Measurements from ENCODE around the gene ENO4.
A peak's percentile ranks its signal among the peaks of the same experiment; 100 is the strongest.

The ENO4 gene

DNA sequence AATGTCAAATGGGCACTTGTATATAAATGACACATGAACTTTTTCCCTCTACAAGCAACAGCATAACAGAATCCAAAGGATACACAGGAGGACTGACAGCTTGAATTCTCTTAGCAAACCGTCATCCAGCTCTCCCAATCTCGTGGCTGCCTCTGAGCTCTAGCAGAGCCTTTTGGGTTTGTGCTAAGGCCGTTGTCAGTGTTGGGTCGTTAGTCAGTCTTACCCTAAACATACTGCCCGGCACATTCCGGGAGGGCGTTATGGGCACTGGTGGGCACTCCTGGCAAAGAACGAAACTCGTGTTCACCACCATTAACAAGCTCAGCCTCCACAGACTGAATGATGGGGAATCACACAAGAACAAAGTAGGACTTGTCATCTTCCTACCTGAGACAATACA is 19.6 kb upstream of the ENO4 start:
- DNase-seq (ENCODE audit: low spot score): no peak

DNA sequence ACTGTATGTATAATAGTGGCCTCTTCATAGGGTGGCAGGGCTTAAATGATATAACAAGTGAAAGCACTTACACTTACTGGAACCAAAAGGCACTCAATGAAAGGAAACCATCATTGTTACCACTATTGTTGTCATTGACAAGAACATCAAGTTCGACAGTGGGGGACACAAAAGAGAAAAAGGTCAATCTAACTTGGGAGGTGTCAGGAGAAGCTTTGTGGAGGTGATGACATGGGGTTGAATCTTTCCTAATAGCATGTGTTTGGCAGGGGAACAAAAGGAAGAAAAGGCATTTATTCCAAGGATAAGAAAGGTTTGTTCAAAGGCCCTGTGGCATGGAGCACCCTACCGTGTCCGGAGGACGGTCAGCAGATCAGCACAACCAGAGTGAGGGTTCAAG is 18.2 kb upstream of the ENO4 start:
- no peak for DNase-seq (ENCODE audit: low spot score)

DNA sequence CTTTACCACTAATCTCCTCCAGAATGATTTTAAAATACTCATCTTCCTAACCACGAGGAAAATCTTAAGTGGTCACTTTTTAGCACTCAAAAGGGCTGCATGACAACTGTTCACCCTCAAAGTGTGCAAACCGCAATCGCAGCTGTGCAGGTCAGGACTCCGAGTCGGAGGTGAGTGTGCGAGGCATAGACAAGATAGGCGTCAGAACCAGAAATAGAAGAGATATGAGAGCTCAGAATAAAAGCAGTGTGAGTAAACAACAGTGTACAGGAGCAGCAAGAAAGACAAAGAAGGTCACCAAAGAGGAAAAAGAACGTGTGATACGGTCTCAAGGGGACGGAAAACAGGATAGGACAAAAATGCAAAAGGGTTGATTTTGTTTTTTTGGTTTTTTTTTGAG is 17.5 kb upstream of the ENO4 start:
- no peak for DNase-seq (ENCODE audit: low spot score)

DNA sequence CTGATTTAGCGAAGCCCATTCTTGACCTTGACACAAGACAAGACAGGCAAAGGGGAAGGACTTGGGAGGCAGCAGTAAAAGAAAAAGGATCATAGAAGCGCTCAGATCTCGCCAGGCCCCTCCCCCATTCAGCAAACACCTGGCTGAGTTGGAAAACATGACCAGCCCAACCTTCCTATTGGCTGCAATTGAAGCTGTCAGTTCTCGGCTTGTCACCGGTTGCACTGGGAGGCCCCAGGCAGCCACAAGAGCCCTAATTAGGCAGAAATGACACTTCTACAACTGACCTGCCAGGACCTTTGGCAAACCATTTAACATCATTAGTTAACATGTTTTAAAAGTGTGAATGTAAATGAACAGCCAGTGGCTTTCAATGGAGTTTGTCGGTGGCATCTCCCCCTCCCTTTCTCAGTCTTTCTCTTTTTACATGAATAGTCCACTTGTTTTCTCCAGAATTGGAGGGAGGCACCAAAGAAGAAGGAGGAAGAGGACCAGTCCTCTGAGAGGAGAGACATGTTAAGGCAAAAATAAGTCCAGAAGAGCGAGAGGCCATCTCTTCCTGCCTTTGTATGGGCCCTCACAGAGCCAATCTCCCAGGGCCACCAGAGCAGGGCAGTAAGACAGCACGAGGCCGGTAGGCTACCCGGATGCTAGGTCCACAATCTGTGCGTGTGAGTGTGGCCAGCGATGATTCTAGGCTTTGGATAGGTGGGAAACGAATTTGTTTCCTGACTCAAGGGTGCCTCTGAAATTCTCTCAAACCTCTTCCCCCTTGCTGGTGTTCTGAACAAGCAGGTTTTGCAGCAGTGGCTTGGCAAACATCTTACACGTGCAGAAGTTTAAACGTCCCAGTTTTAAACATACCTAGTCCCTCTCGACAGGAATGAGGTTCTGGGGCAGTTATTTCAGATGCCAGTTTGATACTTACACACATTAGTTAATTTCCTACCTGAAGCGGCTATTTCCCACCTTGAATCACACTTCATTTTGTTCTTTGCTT is 15.0 kb upstream of the ENO4 start:
- no peak for DNase-seq (ENCODE audit: low spot score)

DNA sequence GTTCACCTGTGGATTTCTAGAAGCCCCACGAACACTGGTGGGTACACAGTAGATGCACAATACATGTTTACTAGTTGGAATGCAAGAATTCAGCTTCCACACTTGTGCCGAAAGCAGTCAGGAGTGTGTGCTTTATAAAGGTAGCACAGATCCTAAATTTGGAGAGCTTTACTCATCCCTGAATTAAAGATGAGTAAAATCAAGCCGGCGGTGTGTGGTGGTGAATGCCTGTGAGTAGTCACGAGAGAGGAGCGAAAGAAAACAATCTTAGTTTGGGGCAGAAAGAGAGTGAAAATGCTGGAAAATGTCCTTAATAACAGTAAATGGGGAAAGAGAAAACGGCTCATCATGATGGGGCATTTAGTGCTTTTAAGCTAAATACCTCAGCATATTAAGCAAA is 13.6 kb upstream of the ENO4 start:
- no peak for DNase-seq (ENCODE audit: low spot score)

DNA sequence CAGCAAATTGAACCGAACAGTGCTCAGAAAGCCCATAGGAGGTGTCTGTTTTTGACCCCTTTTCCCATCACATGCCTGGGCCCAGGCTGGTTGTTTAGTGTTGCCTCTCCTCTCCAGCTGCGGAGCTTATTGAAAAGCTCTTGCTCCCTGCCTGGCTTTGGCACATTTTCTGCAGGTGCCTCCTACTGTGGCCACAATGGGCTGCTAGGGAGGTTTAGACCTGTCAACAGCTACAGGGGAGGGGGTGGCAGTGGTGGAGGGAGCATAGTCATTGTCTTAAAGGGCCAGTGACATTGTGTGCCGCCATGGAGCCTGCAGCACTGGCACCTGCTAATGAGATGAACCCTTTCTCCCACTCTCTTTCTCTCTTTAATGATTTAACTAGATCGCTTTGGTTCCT is 13.2 kb upstream of the ENO4 start:
- DNase-seq (ENCODE audit: low spot score): no peak

DNA sequence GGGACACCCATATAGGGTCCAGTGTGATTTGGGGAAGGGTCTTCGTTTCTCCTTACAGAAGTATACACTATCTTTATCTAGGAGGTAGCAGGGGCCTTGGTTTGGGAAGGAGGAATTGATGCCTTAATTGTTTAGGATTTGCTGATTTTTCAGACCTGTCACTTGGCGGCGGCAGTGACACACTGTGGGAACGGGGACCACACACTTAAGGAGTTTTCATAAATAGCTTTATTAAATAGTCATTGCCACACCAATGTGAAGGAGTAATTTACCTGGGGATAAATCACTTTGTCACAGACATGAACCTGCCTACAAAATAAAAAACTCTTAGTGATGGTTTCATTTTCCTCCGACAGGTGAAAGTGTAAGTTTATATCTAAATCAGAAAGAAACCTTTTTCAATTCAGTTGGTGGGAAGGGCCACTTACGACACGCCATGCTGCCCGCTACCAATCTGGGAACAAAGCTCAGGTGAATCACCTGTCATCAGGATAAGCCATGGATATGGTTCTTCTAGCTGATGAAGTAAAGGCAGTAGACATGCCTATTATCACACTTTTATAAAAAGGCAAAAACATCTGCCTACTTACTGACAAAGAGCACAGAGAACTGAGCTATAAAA is 12.3 kb upstream of the ENO4 start:
- peak; percentile 8 for DNase-seq (ENCODE audit: low spot score)

DNA sequence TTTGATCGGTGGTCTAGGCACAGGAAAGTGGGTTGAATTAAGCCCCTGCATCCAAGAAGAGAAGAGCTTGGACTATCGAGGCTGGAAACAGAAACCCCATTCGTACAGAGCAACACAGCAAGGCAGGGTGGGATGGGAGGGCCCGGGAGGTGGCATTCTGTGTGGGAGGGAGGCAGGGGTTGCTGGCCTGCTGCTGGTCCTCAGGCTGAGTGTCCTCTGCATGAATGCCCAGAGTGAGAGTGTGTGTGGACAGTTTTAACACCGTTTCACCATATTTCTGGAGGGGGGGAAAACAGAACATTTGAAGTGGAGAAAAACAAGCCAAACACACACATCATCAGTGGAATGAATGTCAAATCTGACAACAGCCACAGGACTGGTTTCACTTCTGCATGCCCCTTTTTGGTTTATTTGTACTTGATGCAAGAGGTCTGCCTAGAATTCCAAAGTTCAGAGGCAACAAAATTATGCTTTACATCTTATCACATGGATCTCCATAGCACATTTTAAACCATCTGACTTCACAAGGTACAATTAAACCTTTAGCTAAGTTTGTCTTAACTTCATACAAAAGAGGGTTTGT is 11.1 kb upstream of the ENO4 start:
- DNase-seq (ENCODE audit: low spot score): no peak

DNA sequence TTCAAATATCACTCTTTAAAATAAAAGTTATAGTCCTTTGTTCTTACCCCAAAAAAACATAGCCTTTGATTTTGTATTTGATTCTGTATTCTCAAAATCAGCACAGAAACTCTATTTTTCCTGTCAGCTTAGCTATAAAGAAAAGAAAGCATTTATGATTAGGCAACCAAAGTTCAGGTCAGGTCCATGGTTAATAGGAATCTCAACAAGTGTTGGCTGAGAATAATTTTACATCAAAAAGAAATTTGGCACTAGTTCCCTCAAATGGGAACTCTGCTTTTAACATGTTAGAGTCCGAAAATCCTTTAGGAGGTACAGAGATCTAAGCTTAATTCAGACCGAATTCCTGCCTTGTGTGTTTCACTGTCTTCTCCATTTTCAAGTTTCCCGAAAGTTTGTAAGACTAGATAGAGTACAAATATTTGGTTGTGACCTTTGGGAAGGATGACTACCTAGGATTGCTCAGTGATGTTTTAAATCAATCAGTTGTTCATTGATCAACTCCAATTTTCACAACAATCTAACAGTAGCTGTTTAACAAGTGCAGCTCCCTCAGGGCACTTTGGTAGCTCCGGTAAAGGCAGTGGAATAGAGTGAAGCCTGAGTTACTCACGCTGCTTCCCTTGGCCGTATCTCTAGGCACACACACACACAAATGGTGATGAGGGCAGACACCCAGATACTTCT is 8.8 kb upstream of the ENO4 start:
- no peak for DNase-seq (ENCODE audit: low spot score)

DNA sequence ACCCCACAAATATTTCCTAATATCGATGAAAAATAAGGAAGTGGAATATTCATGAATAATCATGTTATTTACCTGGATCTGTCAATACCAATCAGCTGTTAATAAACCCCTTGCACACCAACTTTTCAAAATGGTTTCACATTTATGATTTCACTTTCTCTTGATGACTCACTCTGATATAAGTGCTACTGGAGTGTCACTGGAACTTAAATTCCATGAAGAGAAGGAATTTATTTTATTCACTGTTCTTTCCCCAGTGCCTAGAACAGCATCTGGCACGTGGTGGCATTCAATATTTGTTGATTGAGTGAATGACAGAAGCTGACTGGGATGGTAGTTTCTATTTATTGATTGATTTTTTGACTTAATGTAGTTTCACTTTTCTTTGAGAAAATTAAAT is 3.5 kb upstream of the ENO4 start:
- no peak for DNase-seq (ENCODE audit: low spot score)

DNA sequence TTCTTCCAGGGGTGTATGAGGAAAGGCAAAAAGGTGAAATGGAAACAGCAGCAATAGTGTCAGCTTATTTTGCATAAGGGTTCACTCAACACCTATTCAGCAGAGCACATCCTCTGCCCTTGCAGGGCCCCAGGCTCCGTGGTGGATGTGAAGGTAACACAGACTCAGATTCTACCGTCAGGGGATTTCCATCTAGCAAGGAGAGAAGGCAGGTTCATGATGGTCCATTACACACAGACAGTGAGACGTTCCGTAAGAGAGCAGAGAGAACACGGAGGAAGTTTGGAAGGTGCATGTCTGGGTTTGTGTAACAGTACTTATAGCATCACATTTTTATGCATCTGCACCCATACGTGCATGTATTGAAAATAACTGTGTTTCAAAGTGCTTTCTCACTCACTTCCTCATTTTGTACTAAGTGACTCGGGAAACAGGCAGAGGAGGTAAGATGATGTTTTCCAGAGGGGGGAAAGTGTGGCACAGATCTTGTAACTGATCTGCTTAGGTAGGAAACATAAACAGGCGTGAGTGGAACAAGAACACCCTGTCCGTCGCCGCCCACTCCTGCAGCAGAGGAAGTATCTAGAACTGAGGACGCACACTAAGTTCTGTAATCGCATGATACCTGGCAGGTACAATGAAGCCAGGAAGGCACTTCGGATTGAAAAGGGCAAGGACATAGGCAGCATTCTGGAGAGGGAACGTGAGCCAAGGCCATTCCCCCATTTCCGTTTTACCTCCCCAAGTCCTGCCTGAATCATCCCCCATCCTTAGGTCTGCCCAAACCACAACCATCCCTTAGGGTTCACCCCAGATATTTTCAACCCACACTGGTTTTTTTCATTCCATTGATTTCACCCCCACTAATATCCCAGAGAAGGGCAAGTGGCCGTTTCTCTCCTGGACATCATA is 1.0 kb upstream of the ENO4 start:
- no peak for DNase-seq (ENCODE audit: low spot score)

DNA sequence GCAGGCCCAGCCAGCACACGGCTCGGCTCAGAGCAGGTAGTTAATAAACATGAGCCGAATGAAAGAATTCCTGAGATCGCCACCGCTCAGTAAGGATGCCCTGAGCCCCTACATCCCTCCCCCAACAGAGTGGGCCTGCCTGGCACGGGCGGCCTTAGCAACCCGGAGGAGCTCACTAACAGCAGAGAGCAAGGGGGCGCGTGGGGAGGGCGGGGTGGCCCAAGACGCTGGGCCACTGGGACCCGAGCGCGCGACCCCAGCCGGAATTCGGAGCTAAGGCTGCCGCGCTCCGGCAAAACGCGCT is 403 bp upstream of the ENO4 start:
- DNase-seq (ENCODE audit: low spot score): no peak

DNA sequence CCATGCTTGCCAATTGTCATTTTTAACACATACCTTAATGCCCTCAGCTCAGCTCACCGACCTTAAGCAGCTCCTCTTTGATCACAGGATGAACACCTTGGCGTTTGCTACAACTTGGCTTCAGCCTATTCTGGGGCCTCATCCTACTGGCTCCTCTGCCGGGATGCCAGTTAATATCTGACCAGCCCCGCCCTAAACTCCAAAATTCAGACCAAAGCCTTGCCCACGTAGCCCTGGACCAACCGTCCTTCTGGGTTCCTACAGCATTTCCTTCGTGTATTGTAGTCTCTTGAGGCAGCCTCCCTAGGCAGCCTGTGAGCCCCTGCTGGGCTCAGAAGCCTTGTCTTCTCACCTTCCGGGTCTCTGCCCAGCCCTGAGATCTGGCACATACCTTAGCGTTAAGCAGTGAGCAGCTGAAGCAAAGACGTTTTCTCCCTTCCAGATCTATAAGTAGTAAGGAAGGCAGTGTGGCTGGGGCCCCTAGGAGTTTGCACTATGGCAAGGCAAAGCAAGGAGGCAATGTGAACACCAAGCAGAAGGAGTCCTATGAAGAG is 836 bp downstream of the ENO4 start:
- DNase-seq (ENCODE audit: low spot score): no peak

DNA sequence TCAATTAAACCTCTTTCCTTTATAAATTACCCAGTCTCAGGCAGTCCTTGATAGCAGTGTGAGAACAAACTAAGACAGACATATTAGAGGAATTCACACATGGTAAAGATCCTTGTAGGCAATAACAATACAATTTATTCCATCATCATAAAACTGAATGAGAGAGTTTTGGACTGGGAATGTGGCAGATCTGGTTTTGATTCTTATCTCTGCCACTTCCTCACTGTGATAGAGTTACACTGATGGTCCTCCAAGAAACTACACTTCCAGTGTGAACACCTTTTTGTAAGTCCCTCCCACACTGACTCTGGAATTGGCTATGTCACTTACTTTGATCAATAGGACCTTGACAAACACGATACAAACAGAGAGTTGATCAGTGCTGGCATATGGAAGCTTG is 2.9 kb downstream of the ENO4 start:
- DNase-seq (ENCODE audit: low spot score): no peak

DNA sequence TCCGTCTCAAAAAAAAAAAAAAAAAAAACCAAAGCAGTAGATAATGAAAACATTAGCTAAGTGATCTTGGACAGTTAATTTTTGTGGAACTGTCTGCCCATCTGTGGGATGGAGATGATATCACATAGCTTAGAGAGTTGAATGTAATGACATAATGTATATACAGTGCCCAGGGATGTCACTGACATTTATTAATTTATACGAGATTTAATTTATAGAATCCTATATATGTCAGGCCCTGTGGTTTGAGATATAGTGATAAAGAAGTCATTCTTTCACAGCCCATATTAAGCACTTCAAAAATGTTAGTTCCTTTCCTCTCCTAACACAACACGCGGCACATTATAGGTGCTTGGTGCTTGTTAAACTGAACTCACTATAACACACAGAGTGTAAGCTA is 4.0 kb downstream of the ENO4 start:
- no peak for DNase-seq (ENCODE audit: low spot score)

DNA sequence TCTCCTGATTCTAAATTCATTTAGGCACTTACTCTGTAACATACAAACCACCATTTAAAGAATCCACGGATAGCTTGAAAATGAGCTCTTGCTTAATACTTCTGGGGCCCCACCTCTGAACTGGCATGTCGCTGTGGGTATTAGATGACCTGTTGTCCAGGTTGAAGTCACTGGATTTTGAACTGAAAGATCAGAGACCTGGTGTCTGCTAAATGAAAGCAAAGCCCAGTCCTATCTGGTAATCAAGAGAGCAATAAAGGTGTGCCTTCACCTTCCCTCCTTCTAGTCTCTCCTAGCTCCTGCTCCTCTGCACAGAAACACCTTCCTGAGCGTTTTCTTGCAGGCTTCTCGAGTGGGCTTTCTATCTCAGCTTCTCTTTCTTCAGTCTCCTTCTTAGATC is 4.4 kb downstream of the ENO4 start:
- DNase-seq (ENCODE audit: low spot score): no peak

DNA sequence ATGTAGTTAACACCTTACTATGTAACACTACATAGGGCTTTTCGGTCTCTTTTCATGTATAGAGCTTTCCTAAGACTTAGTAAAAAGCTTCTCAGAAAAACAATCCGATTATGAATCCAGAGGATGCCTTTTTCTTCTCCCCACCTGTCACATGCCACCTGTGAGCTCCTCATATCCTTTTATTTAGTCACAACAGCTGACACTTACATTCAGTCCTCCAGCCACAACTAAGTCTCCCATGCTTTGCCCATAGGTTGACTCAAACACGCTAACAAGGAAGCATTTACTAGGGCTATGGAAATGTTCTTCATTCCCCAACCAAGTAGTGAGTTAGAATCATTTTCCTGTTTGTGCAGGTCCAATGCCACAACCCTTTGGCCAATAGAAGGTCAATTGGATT is 7.9 kb downstream of the ENO4 start:
- DNase-seq (ENCODE audit: low spot score): no peak

DNA sequence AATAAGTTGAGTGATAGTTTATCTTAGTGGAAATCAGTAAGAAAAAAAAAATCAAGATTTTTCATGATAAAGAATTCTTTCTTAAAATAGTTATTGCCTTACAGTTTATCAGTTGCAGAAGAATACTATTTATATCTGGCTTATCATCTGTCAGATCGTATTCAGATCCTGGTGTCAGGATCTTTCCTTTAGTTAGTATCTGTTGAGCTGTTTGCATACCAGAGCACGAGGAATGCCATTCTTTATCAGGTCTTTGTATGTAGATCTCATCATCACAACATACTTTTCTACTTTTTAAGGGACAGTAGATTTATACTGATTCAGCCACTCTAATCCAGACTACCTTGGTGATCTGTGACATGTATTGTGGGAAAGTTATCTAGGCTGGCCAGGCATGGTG is 12.5 kb downstream of the ENO4 start:
- DNase-seq (ENCODE audit: low spot score): no peak

DNA sequence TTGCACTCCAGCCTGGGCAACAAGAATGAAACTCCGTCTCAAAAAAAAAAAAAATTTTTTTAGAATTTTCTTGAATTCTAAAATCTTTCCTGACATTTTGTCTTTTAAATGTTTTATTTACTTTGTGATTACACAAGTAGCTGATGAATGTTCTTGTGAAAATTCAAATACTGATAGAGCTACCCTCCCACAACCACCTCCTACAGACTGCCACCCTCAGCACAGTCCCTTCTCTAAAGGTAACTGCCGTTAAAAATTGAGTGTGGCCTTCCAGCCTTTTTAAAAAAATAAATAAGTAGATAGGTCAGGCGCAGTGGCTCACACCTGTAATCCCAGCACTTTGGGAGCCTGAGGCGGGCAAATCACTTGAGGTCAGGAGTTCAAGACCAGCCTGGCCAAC is 15.1 kb downstream of the ENO4 start:
- no peak for DNase-seq (ENCODE audit: low spot score)

DNA sequence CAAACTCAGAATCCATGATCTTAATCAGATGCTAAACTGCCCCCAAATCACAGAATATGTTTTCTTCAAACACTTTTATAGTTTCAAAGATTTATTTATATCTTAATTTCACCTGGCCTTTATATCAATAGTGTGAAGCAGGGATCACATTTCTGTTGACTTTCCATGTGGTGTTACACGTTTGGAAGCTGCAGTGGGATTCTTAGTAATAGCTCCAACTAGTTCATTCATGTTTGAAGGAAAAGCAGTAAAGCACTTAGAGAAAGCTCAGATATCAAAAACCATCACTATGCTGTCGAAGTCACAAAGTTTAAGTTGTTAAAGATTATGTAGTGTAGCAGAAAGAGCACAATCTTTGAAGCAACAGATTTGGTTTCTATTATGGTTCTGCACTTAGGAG is 16.8 kb downstream of the ENO4 start:
- DNase-seq (ENCODE audit: low spot score): no peak

DNA sequence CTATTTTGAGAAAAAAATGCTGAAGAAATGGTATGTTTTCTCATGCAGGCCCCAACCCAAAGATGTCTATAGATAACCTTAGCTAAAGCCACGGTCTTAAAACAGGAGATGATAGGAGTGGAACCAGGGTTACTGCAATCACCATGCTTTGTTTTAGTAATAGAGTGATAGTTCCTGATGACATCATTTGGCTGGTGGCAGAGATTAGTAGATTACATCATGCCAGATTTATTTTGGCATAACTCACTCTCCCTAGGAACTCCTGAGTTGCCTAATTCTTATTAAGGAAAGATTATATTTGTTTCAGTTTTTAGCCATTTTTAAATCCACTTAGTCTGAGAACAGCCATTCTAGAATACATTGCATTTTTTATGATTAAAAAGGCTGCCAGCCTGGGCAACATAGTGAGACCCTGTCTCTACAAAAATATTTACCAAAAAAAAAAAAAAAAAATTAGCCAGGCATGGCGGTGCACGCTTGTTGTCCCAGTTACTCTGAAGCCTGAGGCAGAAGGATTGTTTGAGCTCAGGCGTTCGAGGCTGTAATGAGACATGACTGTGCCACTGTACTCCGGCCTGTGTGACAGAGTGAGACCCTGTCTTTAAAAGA is 17.8 kb downstream of the ENO4 start:
- DNase-seq (ENCODE audit: low spot score): no peak
